A673 (cell line): Measurements from ENCODE around the gene NOC3L. TPM values are rescaled to one million over a fixed set of nuclear protein-coding genes. Genes with fewer than 3 reads are reported as not detected.

Experiments used
- BruUV-seq: library from RNA; stranded (reverse); fragments of 400-500 nt; replicated peaks from 2 replicates; lab custom pipeline; 2021; lab: Mats Ljungman, UMichigan
- CTCF ChIA-PET: fragments of 300-600 bp; sonication (Branson Sonifier 250); formaldehyde crosslinking; loops from one replicate; lab custom pipeline; 2022; ENCODE audit warnings: antibody characterized with exemption; lab: Charles Lee
- POLR2A ChIA-PET: fragments of 300-600 bp; sonication (Branson Sonifier 250); formaldehyde crosslinking; loops from one replicate; lab custom pipeline; 2022; ENCODE audit warnings: antibody characterized with exemption; ENCODE audit not compliant: low non-redundant PET; lab: Charles Lee
- DNase-seq: peaks from one replicate; pipeline ENCODE4 v3.0.0-alpha.2; 2015; ENCODE audit warnings: low spot score
- H3K27ac ChIP-seq: fragments of 200-600 bp; sonication (generic); 2 replicates; pipeline ENCODE4 v1.5.1; 2016; ENCODE audit warnings: mixed run types, low read depth, mild to moderate bottlenecking, mixed read lengths, antibody characterized with exemption, low read length; ENCODE audit not compliant: poor library complexity, severe bottlenecking
- H3K27me3 ChIP-seq: fragments of 200-600 bp; sonication (generic); replicated peaks from 2 replicates; pipeline ENCODE4 v1.6.1; 2017; ENCODE audit warnings: mixed run types, low read depth, mild to moderate bottlenecking, mixed read lengths, antibody characterized with exemption, low read length; ENCODE audit not compliant: insufficient read depth, poor library complexity
- H3K36me3 ChIP-seq: fragments of 200-600 bp; sonication (generic); 2 replicates; pipeline ENCODE4 v1.6.1; 2016; ENCODE audit warnings: mixed run types, mild to moderate bottlenecking, mixed read lengths, antibody characterized with exemption, low read length; ENCODE audit not compliant: insufficient read depth, poor library complexity, severe bottlenecking
- H3K4me1 ChIP-seq: fragments of 200-600 bp; sonication (generic); 2 replicates; pipeline ENCODE4 v1.6.1; 2017; ENCODE audit warnings: mixed run types, mild to moderate bottlenecking, mixed read lengths, antibody characterized with exemption, low read length; ENCODE audit not compliant: insufficient read depth, poor library complexity, severe bottlenecking
- H3K4me3 ChIP-seq: fragments of 200-600 bp; sonication (generic); 2 replicates; pipeline ENCODE4 v1.5.1; 2016; ENCODE audit warnings: low read depth, mixed run types, mild to moderate bottlenecking, mixed read lengths, low read length; ENCODE audit not compliant: poor library complexity, severe bottlenecking
- H3K9me3 ChIP-seq: fragments of 200-600 bp; sonication (generic); 2 replicates; pipeline ENCODE4 v1.6.1; 2016; ENCODE audit warnings: mixed run types, low read depth, mild to moderate bottlenecking, mixed read lengths, antibody characterized with exemption, low read length; ENCODE audit not compliant: poor library complexity, severe bottlenecking
- CTCF ChIP-seq: fragments of 300-800, 200-600 bp; sonication (generic); conservative IDR thresholded peaks from 2 replicates; pipeline ENCODE4 v1.5.1; 2017; ENCODE audit warnings: low read depth, mild to moderate bottlenecking, antibody characterized with exemption, low read length, moderate library complexity, mixed read lengths
- EZH2 ChIP-seq: fragments of 200-600 bp; sonication (generic); IDR thresholded peaks from 2 replicates; pipeline ENCODE4 v1.6.1; 2017; ENCODE audit warnings: borderline replicate concordance, low read depth, mild to moderate bottlenecking, mixed read lengths, antibody characterized with exemption, low read length; ENCODE audit not compliant: poor library complexity, severe bottlenecking
- intact Hi-C: fragments of 100-400 bp; cut with micrococcal nuclease; formaldehyde crosslinking; loops from one replicate; pipeline ENCODE4 v1.10.0; 2022; ENCODE audit not compliant: unreplicated experiment
- total RNA-seq: library from RNA; stranded (reverse); gene quantifications from 2 replicates; pipeline ENCODE4 v1.2.3, GENCODE V29; 2021

Gene NOC3L
- total RNA-seq, 1 experiment from 2014 or later, result 48.6 TPM

GRCh38 chr10:94328613-94329012 lies 34.1 kb downstream of the NOC3L start:
- no peak overlapping the region for H3K4me3 ChIP-seq
- intact Hi-C loops, result no loop called here
- CTCF ChIA-PET, result no interaction called here
- H3K36me3 ChIP-seq, result peaks cover 21% of the 10 kb centered on the region
- H3K27me3 ChIP-seq, result no peaks in the 10 kb centered on the region
- BruUV-seq, result no TSS peak
- TF ChIP-seq EZH2, result no peak
- TF ChIP-seq CTCF, result no peak
- H3K9me3 ChIP-seq, result no peaks in the 10 kb centered on the region
- POLR2A ChIA-PET, result no interaction called here
- H3K4me1 ChIP-seq, result no peaks in the 10 kb centered on the region
- no peak for DNase-seq
- H3K27ac ChIP-seq, result no peak overlapping the region

DNA sequence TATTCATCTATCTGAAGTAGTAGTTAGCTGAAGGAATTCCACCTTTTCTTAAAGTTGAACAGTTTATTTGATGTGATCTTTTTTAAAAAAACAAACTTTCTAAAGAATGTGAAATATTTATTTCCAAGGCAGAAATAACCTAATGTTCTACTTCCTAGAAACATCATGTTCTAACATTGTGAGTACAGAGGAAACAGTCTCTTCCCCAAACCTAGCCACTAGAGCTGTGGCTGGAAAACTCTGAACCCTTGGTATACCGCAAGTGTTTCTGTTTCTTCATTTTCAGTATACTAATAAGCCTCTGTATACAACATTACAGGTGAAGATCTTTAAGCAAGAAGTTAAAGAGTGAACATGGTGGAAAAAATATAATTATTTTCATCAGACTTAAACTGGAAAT lies 35.1 kb downstream of the NOC3L start:
- H3K4me3 ChIP-seq, result no peak overlapping the region
- peaks cover 11% of the 10 kb centered on the region for H3K36me3 ChIP-seq
- no peaks in the 10 kb centered on the region for H3K4me1 ChIP-seq
- POLR2A ChIA-PET, result no interaction called here
- no TSS peak for BruUV-seq
- CTCF ChIA-PET, result interaction anchor here (0.6 kb wide), 1 partner anchor 109 kb away, joined by 3 read pairs; no protein-coding TSS in a partner anchor
- H3K27ac ChIP-seq, result no peak overlapping the region
- TF ChIP-seq EZH2 (no peak), CTCF (no peak)
- no peaks in the 10 kb centered on the region for H3K27me3 ChIP-seq
- H3K9me3 ChIP-seq, result no peaks in the 10 kb centered on the region
- DNase-seq, result no peak
- intact Hi-C loops, result no loop called here

GRCh38 chr10:94324609-94325233 lies 38.0 kb downstream of the NOC3L start:
- TF ChIP-seq CTCF (no peak), EZH2 (no peak)
- intact Hi-C loops, result no loop called here
- no peaks in the 10 kb centered on the region for H3K9me3 ChIP-seq
- no peak overlapping the region for H3K27ac ChIP-seq
- no TSS peak for BruUV-seq
- no peaks in the 10 kb centered on the region for H3K4me1 ChIP-seq
- no peak overlapping the region for H3K4me3 ChIP-seq
- DNase-seq, result no peak
- no peaks in the 10 kb centered on the region for H3K27me3 ChIP-seq
- ChIA-PET CTCF (no interaction called here), POLR2A (no interaction called here)
- peaks cover 4% of the 10 kb centered on the region for H3K36me3 ChIP-seq
